GM12878 (cell line): ENCODE data around the gene IL1RAP. TPM values are rescaled to one million over a fixed set of nuclear protein-coding genes. Genes with fewer than 3 reads are reported as not detected.

Source experiments
- ATAC-seq: fragments of 200-7000 bp; cut with Tn5 transposase; 3 replicates; pipeline ENCODE4 v1.9.1; 2020; ENCODE audit warnings: mild to moderate bottlenecking, moderate library complexity
- BruUV-seq: library from RNA; stranded (reverse); fragments of 400-500 nt; replicated peaks from 2 replicates; lab custom pipeline; 2021; lab: Mats Ljungman, UMichigan
- CTCF ChIA-PET: fragments of 300-600 bp; sonication (Branson Sonifier 250); formaldehyde crosslinking; extraction: SDS; loops from one replicate; lab custom pipeline; 2021; ENCODE audit warnings: inconsistent platforms; lab: Yijun Ruan, JAX
- POLR2A ChIA-PET: fragments of 350-600 bp; formaldehyde crosslinking; extraction: SDS; loops from one replicate; lab custom pipeline; 2021; ENCODE audit warnings: inconsistent platforms; lab: Charles Lee
- RAD21 ChIA-PET: fragments of 300-600 bp; sonication (Branson Sonifier 250); formaldehyde crosslinking; loops from one replicate; lab custom pipeline; 2023; ENCODE audit warnings: antibody characterized with exemption; ENCODE audit not compliant: unreplicated experiment; lab: Charles Lee
- SMC1A ChIA-PET: fragments of 300-600 bp; sonication (Branson Sonifier 250); formaldehyde crosslinking; loops from one replicate; lab custom pipeline; 2023; ENCODE audit not compliant: unreplicated experiment, uncharacterized antibody; lab: Charles Lee
- DNase-seq: peaks from one replicate; pipeline ENCODE4 v3.0.0-alpha.2; 2011; ENCODE audit warnings: low read depth, low spot score
- FAIRE-seq: peaks from 3 replicates; lab custom pipeline; 2011; peaks lifted over from hg19 to GRCh38; lab: Jason Lieb, UNC
- H2AFZ ChIP-seq: 2 replicates; pipeline ENCODE4 v1.6.0; 2011; ENCODE audit warnings: low read depth, low read length, control low read depth; ENCODE audit not compliant: control insufficient read depth
- H3K27ac ChIP-seq: 2 replicates; pipeline ENCODE4 v1.5.1; 2011; ENCODE audit warnings: control low read depth; ENCODE audit not compliant: control insufficient read depth, insufficient read depth
- H3K27me3 ChIP-seq, 2 experiments: replicated peaks in 1 of 2; 2 replicates each; pipeline versions ENCODE4 v1.6.0 to v1.6.1; 2011; ENCODE audit warnings: low read length in 1 of 2; ENCODE audit not compliant: control insufficient read depth in 2 of 2, insufficient read depth in 2 of 2
- H3K36me3 ChIP-seq, 2 experiments: 2 replicates each; pipeline ENCODE4 v1.5.1; 2011; ENCODE audit warnings: low read length in 1 of 2; ENCODE audit not compliant: control insufficient read depth in 2 of 2, insufficient read depth in 2 of 2
- H3K4me1 ChIP-seq: 2 replicates; pipeline ENCODE4 v1.6.1; 2011; ENCODE audit warnings: mild to moderate bottlenecking, low read length, moderate library complexity, mixed read lengths; ENCODE audit not compliant: control insufficient read depth, insufficient read depth
- H3K4me2 ChIP-seq: 2 replicates; pipeline ENCODE4 v1.6.0; 2011; ENCODE audit warnings: control low read depth; ENCODE audit not compliant: control insufficient read depth, insufficient read depth
- H3K4me3 ChIP-seq: fragments of 200-600 bp; sonication (generic); 2 replicates; pipeline ENCODE4 v1.5.1; 2016
- H3K79me2 ChIP-seq: 2 replicates; pipeline ENCODE4 v1.6.0; 2011; ENCODE audit warnings: low read length; ENCODE audit not compliant: control insufficient read depth, insufficient read depth
- H3K9ac ChIP-seq: 2 replicates; pipeline ENCODE4 v1.8.0; 2011; ENCODE audit warnings: low read length, control low read depth, mixed read lengths; ENCODE audit not compliant: control insufficient read depth, insufficient read depth
- H3K9me3 ChIP-seq: replicated peaks from 3 replicates; pipeline ENCODE4 v1.5.1; 2011; ENCODE audit warnings: mild to moderate bottlenecking, low read length; ENCODE audit not compliant: control insufficient read depth, insufficient read depth
- H4K20me1 ChIP-seq: 2 replicates; pipeline ENCODE4 v1.6.0; 2011; ENCODE audit not compliant: control insufficient read depth, insufficient read depth
- PAX8 ChIP-seq: fragments of 450-650 bp; IDR thresholded peaks from 2 replicates; pipeline ENCODE4 v1.6.1; 2017; ENCODE audit warnings: mild to moderate bottlenecking, moderate library complexity
- SREBF2 ChIP-seq: IDR thresholded peaks from 2 replicates; pipeline ENCODE4 v1.6.1; 2012; ENCODE audit warnings: mild to moderate bottlenecking, low read length
- ZNF622 ChIP-seq: fragments of 450-650 bp; IDR thresholded peaks from 2 replicates; pipeline ENCODE4 v1.6.1; 2017; ENCODE audit warnings: mild to moderate bottlenecking, inconsistent platforms
- WGBS: methylation state at CpG from one replicate; pipeline ENCODE4 v1.1.6; 2016; ENCODE audit warnings: low lambda C conversion rate; ENCODE audit not compliant: insufficient replicate concordance, insufficient coverage; ENCODE audit errors: missing lambda C conversion rate; 5-methylcytosine and 5-hydroxymethylcytosine counted together
- in situ Hi-C: fragments of 300-500 bp; cut with MboI; formaldehyde crosslinking; loops from 9 replicates; pipeline ENCODE4 v1.14.3; 2018; ENCODE audit warnings: mixed read lengths
- intact Hi-C: fragments of 100-400 bp; cut with micrococcal nuclease; formaldehyde crosslinking; loops from one replicate; pipeline ENCODE4 v1.14.2; 2022; ENCODE audit not compliant: unreplicated experiment
- polyA plus RNA-seq, 11 experiments: library from polyadenylated mRNA; depleted of rRNA in 4 of 11; unstranded in 6 of 11; stranded (reverse) in 5 of 11; fragments of >200 nt; fragmentation: Nextera tagmentation in 4 of 11; fragmentation: Illumina TruSeq in 1 of 11; extraction: Ambion mirVana in 4 of 11; extraction: Trizol in 1 of 11; gene quantifications; 1 replicate in 1 of 11; 2 replicates in 10 of 11; pipeline versions ENCODE4 v1.2.1 to v1.2.3, GENCODE V29; 2011 to 2016; ENCODE audit warnings: inconsistent platforms in 2 of 11, missing spikeins in 2 of 11, low read depth in 1 of 11
- total RNA-seq, 4 experiments: library from RNA; depleted of rRNA in 3 of 4; stranded (reverse); fragments of >200 nt in 3 of 4; fragmentation: Illumina TruSeq in 1 of 4; extraction: Trizol in 1 of 4; gene quantifications; 2 replicates each; pipeline versions ENCODE4 v1.2.1 to v1.2.3, GENCODE V29; 2013 to 2021

The IL1RAP gene
- total and polyA plus RNA-seq, 10 of the 15 experiments (the other 5 are each of a cell fraction or from before 2014, with no cell fraction given): 0.17 to 1.0 (median 0.44) TPM; not detected in 1

DNA sequence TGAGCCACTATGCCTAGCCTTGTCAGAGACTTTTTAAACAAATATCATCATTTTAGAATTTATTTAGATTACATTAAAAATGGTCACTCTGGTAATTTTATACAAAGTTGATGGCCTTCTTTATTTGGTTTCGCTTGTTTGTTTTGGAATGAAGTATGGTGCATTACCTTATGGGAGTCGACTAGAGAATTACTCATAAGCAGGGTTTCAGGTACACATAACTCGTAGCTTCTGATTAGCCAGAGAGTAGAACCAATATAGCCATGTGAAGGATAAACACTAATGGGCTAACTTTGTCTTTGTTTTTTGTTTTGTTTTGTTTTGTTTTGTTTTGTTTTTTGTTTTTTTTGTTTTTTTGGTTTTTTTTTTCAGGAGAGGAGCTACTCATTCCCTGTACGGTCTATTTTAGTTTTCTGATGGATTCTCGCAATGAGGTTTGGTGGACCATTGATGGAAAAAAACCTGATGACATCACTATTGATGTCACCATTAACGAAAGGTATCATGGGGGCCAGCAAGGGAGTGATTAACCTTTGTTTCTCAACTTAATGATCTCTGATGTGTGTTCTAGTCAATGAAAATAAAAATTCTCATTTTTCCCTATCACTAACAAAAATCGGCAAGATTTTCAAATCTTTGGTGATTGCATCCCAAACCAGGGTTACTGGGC is 113.2 kb downstream of the IL1RAP start:
- intact Hi-C loops: no loop called here
- no peaks in the 10 kb centered on the region for H3K36me3 ChIP-seq
- DNase-seq (no peak), FAIRE-seq (no peak), ATAC-seq (no peak)
- ChIA-PET SMC1A (no interaction called here), POLR2A (no interaction called here), RAD21 (no interaction called here), CTCF (interaction anchor here (1.7 kb wide), 1 partner anchor 9 kb away, joined by 4 read pairs; no protein-coding TSS in a partner anchor)
- in situ Hi-C loops: no loop called here
- no peak overlapping the region for H2AFZ ChIP-seq
- H3K79me2 ChIP-seq: no peaks in the 10 kb centered on the region
- no peaks in the 10 kb centered on the region for H3K4me1 ChIP-seq
- no peak overlapping the region for H3K4me2 ChIP-seq
- no peaks in the 10 kb centered on the region for H4K20me1 ChIP-seq
- no peaks in the 10 kb centered on the region for H3K27me3 ChIP-seq
- no TSS peak for BruUV-seq
- H3K27ac ChIP-seq: no peak overlapping the region
- no peak overlapping the region for H3K4me3 ChIP-seq
- 45% methylated on average over 7 of the region's 7 CpGs for WGBS
- no peaks in the 10 kb centered on the region for H3K9me3 ChIP-seq
- H3K9ac ChIP-seq: no peak overlapping the region
- TF ChIP-seq ZNF622: no peak
- TF ChIP-seq SREBF2: no peak

DNA sequence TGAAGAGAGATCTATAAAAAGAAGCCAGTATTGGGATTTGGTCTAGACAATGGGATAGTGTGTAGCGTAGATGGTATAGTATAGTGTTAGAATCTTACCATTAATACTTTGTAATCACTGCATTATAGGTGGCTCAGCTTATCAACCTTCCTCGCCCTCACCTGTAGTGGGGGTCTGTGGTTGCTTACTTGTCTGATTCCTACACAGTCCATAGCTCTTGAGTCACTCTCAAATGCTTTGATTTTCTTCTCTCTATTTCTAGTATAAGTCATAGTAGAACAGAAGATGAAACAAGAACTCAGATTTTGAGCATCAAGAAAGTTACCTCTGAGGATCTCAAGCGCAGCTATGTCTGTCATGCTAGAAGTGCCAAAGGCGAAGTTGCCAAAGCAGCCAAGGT is 115.2 kb downstream of the IL1RAP start:
- intact Hi-C loops: no loop called here
- POLR2A ChIA-PET: no interaction called here
- BruUV-seq: no TSS peak

More for the DNA sequence above, 115.2 kb downstream of the IL1RAP start:
- H3K4me1 ChIP-seq: no peaks in the 10 kb centered on the region
- H3K4me2 ChIP-seq: no peak overlapping the region
- ChIA-PET CTCF (interaction anchor here (0.8 to 1.7 kb wide), 2 partner anchors 11 to 16 kb away, joined by 4 read pairs; no protein-coding TSS in a partner anchor), SMC1A (interaction anchor here (0.9 to 1.1 kb wide), 2 partner anchors 10 to 11 kb away, joined by 3 to 4 read pairs; no protein-coding TSS in a partner anchor), RAD21 (no interaction called here)
- no peak overlapping the region for H3K9ac ChIP-seq
- H2AFZ ChIP-seq: no peak overlapping the region
- no peak for TF ChIP-seq PAX8
- H3K27me3 ChIP-seq: no peaks in the 10 kb centered on the region
- H3K4me3 ChIP-seq: no peak overlapping the region
- DNase-seq (no peak), FAIRE-seq (no peak), ATAC-seq (no peak)
- H3K36me3 ChIP-seq: no peaks in the 10 kb centered on the region
- H3K79me2 ChIP-seq: no peaks in the 10 kb centered on the region
- in situ Hi-C loops: no loop called here
- H3K9me3 ChIP-seq: no peaks in the 10 kb centered on the region
- no peak overlapping the region for H3K27ac ChIP-seq
- H4K20me1 ChIP-seq: no peaks in the 10 kb centered on the region
- WGBS: 61% methylated on average over 4 of the region's 4 CpGs
